Spleen (tissue), 11 donors: ENCODE measurements around the gene CHRNA9. TPM values are rescaled to one million over a fixed set of nuclear protein-coding genes. Genes with fewer than 3 reads are reported as not detected.

Experiments
- DNase-seq: peaks from one replicate; pipeline ENCODE4 v3.0.0-alpha.2; 2020
- H3K27ac ChIP-seq, 8 donors: fragments of 200-600 bp; sonication (generic) in 7 of 8; 1 replicate in 4 of 8; 2 replicates in 4 of 8; pipeline versions ENCODE4 v1.5.0 to v1.8.0; 2016 to 2021; ENCODE audit warnings: inconsistent platforms in 4 of 8, mild to moderate bottlenecking in 4 of 8, moderate library complexity in 1 of 8
- H3K27me3 ChIP-seq, 7 donors: fragments of 200-600 bp; sonication (generic) in 6 of 7; replicated peaks in 1 of 7; 1 replicate in 4 of 7; 2 replicates in 3 of 7; pipeline versions ENCODE4 v1.5.0 to v1.8.0; 2016 to 2021; ENCODE audit warnings: inconsistent platforms in 3 of 7, mild to moderate bottlenecking in 1 of 7
- H3K36me3 ChIP-seq, 6 donors: fragments of 200-600 bp; sonication (generic) in 5 of 6; 1 replicate in 4 of 6; 2 replicates in 2 of 6; pipeline versions ENCODE4 v1.5.0 to v1.8.0; 2016 to 2021; ENCODE audit warnings: inconsistent platforms in 2 of 6
- H3K4me1 ChIP-seq, 6 donors: fragments of 200-600 bp; sonication (generic) in 5 of 6; 1 replicate in 3 of 6; 2 replicates in 3 of 6; pipeline versions ENCODE4 v1.5.0 to v1.8.0; 2016 to 2021; ENCODE audit warnings: inconsistent platforms in 3 of 6
- H3K4me3 ChIP-seq, 8 donors: fragments of 200-600 bp; sonication (generic) in 7 of 8; 1 replicate in 4 of 8; 2 replicates in 4 of 8; pipeline versions ENCODE4 v1.5.0 to v1.8.0; 2016 to 2021; ENCODE audit warnings: inconsistent platforms in 4 of 8, mild to moderate bottlenecking in 4 of 8, moderate library complexity in 2 of 8
- H3K9me3 ChIP-seq, 8 donors: fragments of 200-600 bp; sonication (generic) in 7 of 8; 1 replicate in 4 of 8; 2 replicates in 4 of 8; pipeline versions ENCODE4 v1.5.0 to v1.8.0; 2016 to 2021; ENCODE audit warnings: inconsistent platforms in 4 of 8
- POLR2A ChIP-seq, 3 donors: fragments of 450-650 bp; IDR thresholded peaks; one replicate each; pipeline ENCODE4 v1.5.1; 2017; ENCODE audit warnings: antibody characterized with exemption in 3 of 3, mild to moderate bottlenecking in 1 of 3
- POLR2AphosphoS5 ChIP-seq, 3 donors: sonication (generic); formaldehyde crosslinking; IDR thresholded peaks; one replicate each; pipeline ENCODE4 v1.5.1; 2017; ENCODE audit warnings: antibody characterized with exemption in 3 of 3
- WGBS, 5 donors: extraction: QIAGEN DNeasy Blood & Tissue Kit in 3 of 5; methylation state at CpG; one replicate each; pipeline versions ENCODE4 v1.1.5 to v1.1.7; 2013 to 2018; 5-methylcytosine and 5-hydroxymethylcytosine counted together
- intact Hi-C: fragments of 100-400 bp; cut with DNase I; formaldehyde crosslinking; loops from one replicate; pipeline ENCODE4 v1.15.0; 2023; ENCODE audit warnings: low total_unique reads
- polyA plus RNA-seq, 3 donors: library from polyadenylated mRNA; stranded (reverse); fragments of 200-250 nt; gene quantifications; one replicate each; pipeline ENCODE4 v1.2.1, GENCODE V29; 2013
- total RNA-seq, 7 donors: library from RNA; depleted of rRNA in 3 of 7; stranded (reverse); fragments of >200 nt in 3 of 7; fragmentation: NEBNext Ultra II Directional in 4 of 7; extraction: Animal tissue kit (Norgen Biotek cat#: 25700) in 4 of 7; gene quantifications; one replicate each; pipeline versions ENCODE4 v1.1.0 to v1.2.1, GENCODE V29; 2016 to 2021
- TF ChIP-seq, protein P1 (sequence below), 11 experiments: fragments of 200-600 bp in 7 of 11; fragments of 450-650 bp in 4 of 11; sonication (generic) in 4 of 11; IDR thresholded peaks in 8 of 11; conservative IDR thresholded peaks in 3 of 11; 1 replicate in 7 of 11; 2 replicates in 4 of 11; pipeline versions ENCODE4 v1.4.0 to v1.8.0; 2016 to 2021; ENCODE audit warnings: antibody characterized with exemption in 11 of 11, inconsistent platforms in 4 of 11, mild to moderate bottlenecking in 1 of 11
- donor health status: healthy with polysubstance abuse.
- donor health status: DM: no; HTN: no; CAD: no; lungs with moderate emphysema.
- donor health status: DM: no; HTN: no; CAD: no.
- donor health status: Bipolar disorder and iron deficiency.
- donor health status: healthy.
- donor health status: DM: no; HTN: no; CAD: no.
- donor health status: DM: yes; HTN: yes; CAD: no.

Gene CHRNA9
- total and polyA plus RNA-seq, 10 donors, result 0.03 to 0.11 TPM; not detected in 8

DNA sequence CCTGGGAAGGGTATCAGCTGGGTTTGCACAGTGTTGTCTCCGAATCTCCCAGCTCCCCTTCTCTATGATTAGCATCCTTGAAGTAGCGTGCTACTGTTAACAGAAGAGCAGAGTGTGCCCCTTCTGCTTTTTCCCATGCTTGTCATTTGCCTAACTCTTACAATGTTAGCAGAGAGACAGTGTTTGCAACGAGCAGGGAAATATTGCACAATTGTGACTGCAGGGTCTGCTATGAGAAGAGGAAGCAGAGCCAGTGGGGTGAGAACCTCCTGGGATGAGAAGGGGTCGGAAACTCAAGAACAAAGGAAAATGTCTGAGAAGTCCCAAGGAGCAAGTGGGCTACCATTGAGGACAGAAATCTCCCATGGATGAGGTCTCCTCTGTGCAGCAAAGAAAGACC lies 7.8 kb upstream of the CHRNA9 start:
- intact Hi-C loops, result loop anchor here (10.0 kb wide), 1 partner anchor 343 kb away; no protein-coding TSS in a partner anchor
- DNase-seq, result no peak
- Histone ChIP-seq H3K27me3 (no peaks in the 10 kb centered on the region), H3K4me3 (no peak overlapping the region), H3K9me3 (no peaks in the 10 kb centered on the region), H3K36me3 (no peaks in the 10 kb centered on the region), H3K27ac (no peak overlapping the region), H3K4me1 (peaks cover 0 to 32% (median 4%) of the 10 kb centered on the region in 6 donors)
- WGBS, 5 donors, result 37 to 53% (median 43%) methylated on average over 4 of the region's 4 CpGs
- TF ChIP-seq POLR2A (IDR thresholded peaks at IDR 0.05), result no peak
- TF ChIP-seq POLR2AphosphoS5 (IDR thresholded peaks at IDR 0.05), result no peak
- TF ChIP-seq, protein P1, sequence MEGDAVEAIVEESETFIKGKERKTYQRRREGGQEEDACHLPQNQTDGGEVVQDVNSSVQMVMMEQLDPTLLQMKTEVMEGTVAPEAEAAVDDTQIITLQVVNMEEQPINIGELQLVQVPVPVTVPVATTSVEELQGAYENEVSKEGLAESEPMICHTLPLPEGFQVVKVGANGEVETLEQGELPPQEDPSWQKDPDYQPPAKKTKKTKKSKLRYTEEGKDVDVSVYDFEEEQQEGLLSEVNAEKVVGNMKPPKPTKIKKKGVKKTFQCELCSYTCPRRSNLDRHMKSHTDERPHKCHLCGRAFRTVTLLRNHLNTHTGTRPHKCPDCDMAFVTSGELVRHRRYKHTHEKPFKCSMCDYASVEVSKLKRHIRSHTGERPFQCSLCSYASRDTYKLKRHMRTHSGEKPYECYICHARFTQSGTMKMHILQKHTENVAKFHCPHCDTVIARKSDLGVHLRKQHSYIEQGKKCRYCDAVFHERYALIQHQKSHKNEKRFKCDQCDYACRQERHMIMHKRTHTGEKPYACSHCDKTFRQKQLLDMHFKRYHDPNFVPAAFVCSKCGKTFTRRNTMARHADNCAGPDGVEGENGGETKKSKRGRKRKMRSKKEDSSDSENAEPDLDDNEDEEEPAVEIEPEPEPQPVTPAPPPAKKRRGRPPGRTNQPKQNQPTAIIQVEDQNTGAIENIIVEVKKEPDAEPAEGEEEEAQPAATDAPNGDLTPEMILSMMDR (IDR thresholded peaks at IDR 0.05 in 8 of 11, conservative IDR thresholded peaks at IDR 0.05 in 3 of 11), result no peak

DNA sequence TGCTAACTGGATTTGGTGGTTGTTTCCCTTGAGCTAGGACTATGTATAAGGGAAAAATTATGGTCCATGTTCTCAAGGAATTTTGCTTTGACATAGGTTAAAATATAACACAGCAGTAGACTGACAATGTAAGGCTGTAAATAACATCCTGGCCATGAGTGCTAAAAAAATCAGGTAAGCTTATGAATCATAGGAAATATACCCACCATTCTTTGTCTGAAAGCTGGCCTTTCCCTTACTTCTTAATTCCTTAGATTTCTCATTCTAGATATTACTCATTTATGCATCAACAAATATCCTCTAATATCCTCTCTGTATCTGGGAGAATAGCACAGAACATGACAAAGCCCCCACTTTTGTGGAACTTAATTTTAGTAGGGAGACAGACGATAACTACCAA lies 6.8 kb upstream of the CHRNA9 start:
- Histone ChIP-seq H3K9me3 (no peaks in the 10 kb centered on the region), H3K27me3 (no peaks in the 10 kb centered on the region), H3K36me3 (no peaks in the 10 kb centered on the region), H3K4me3 (no peak overlapping the region), H3K4me1 (peaks cover 0 to 32% (median 4%) of the 10 kb centered on the region in 6 donors), H3K27ac (no peak overlapping the region)
- WGBS, 5 donors, result 88 to 94% (median 94%) methylated on average over 1 of the region's 1 CpG
- intact Hi-C loops, result loop anchor here (10.0 kb wide), 1 partner anchor 344 kb away; no protein-coding TSS in a partner anchor
- DNase-seq, result no peak
- TF ChIP-seq POLR2AphosphoS5 (IDR thresholded peaks at IDR 0.05) (no peak), POLR2A (IDR thresholded peaks at IDR 0.05) (no peak)
- TF ChIP-seq, protein P1 (IDR thresholded peaks at IDR 0.05 in 8 of 11, conservative IDR thresholded peaks at IDR 0.05 in 3 of 11), result no peak

DNA sequence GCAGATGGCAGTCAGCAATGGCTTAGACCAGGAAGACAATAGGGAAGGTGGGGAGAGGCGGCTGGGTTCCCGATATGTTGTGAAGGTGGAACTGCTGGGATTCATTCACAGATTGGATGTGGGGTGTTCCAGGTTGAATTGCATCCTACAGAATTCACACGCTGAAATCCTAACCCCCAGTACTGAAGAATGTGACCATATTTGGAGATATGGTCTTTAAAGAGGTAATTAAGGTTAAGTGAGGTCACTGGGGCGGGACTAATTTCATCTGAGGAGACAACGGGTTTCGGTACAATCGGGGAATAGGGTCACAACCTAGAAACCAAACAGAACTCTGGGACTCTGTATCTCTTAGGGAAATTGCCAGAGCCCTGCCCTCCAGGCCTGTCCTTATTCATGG lies 5.3 kb upstream of the CHRNA9 start:
- H3K4me1 ChIP-seq, result peaks cover 0 to 24% (median 4%) of the 10 kb centered on the region in 6 donors
- 87 to 94% (median 91%) methylated on average over 7 of the region's 7 CpGs for WGBS, 5 donors
- DNase-seq, result no peak
- no peaks in the 10 kb centered on the region for H3K9me3 ChIP-seq
- H3K36me3 ChIP-seq, result no peaks in the 10 kb centered on the region
- no peaks in the 10 kb centered on the region for H3K27me3 ChIP-seq
- no peak overlapping the region for H3K27ac ChIP-seq
- TF ChIP-seq POLR2A (IDR thresholded peaks at IDR 0.05) (no peak), POLR2AphosphoS5 (IDR thresholded peaks at IDR 0.05) (no peak)
- TF ChIP-seq, protein P1 (IDR thresholded peaks at IDR 0.05 in 8 of 11, conservative IDR thresholded peaks at IDR 0.05 in 3 of 11), result no peak
- no peak overlapping the region for H3K4me3 ChIP-seq
- intact Hi-C loops, result loop anchor here (10.0 kb wide), 1 partner anchor 345 kb away; no protein-coding TSS in a partner anchor

DNA sequence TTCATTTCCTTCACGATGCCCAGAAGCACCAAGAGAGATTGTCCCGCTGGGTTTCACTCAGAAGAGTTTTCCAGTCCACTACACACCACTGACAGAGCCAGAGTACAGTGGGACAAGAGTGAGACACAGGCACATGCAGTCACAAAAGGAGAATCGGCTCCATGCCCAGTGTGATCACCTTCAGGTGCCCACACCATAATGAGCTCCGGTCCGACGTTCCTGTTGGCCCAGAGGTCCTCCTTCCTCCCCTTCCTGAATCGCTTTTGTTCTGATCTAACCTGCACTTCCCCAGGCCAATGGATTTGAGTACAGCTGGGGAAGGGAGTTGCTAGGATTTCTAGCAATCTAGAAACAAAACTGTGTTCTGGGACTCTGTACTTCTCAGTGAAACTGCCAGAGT lies 4.6 kb upstream of the CHRNA9 start:
- peaks cover 0 to 17% (median under 1%) of the 10 kb centered on the region in 6 donors for H3K4me1 ChIP-seq
- no peak overlapping the region for H3K4me3 ChIP-seq
- no peaks in the 10 kb centered on the region for H3K27me3 ChIP-seq
- no peaks in the 10 kb centered on the region for H3K36me3 ChIP-seq
- no peak overlapping the region for H3K27ac ChIP-seq
- TF ChIP-seq POLR2A (IDR thresholded peaks at IDR 0.05) (no peak), POLR2AphosphoS5 (IDR thresholded peaks at IDR 0.05) (no peak)
- TF ChIP-seq, protein P1 (IDR thresholded peaks at IDR 0.05 in 8 of 11, conservative IDR thresholded peaks at IDR 0.05 in 3 of 11), result no peak
- intact Hi-C loops, result no loop called here
- WGBS, 5 donors, result 58 to 86% (median 76%) methylated on average over 6 to 7 of the region's 7 CpGs
- H3K9me3 ChIP-seq, result no peaks in the 10 kb centered on the region
- no peak for DNase-seq
